Activated CD8-positive, alpha-beta memory T cell treated with anti-CD3 and anti-CD28 coated beads, Interleukin-2, amount 50 U/mL, for 24 hours (primary cell): Measurements from ENCODE around the gene RNF5.
"Not testable (repeated sequence)": the region's sequence is repeated elsewhere in the genome, so short reads cannot be mapped to it uniquely, and the experiment has no call there.

Source experiments
- DNase-seq: peaks from one replicate; pipeline ENCODE4 v3.0.0-alpha.2; 2020; ENCODE audit errors: extremely low read depth

Gene RNF5

DNA sequence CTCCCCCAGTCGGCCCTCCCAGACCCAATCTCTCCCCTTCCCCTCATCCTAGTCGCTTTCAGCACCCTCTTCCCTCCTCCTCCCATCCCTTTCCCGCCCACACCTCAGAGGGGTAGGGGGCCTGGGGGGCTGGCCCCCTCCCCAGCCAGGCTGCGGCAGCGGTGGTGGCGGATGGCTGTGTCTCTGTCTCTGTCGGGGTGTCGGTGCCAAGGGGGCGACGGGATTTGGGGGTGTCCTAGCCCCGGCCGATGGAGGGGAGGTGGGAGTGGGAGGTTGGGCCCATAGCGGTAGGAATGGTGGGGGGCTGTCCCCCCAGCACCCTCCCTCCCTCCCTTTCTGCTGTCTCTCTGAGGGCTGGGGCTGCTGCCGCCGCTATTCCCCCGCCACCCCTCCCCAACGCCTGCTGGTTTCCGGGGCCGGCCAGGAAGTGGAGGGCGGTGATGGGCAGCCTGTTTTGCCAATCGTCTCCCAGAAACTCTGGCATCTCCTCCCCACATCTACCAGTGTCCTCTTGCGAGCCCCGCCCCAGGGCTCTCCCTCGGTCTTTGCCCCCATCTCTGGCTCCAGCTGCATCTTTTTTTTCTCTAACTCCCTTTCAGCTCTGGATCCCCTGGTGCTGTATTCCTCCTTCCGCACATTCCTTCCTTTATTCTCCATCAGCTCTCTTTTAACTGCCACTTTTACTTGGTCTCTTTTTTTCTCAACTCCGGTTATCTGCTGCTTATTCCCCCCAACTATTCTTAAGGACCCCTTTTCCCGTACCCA is 2.3 kb upstream of the RNF5 start, which contains the start of gene AGPAT1:
AGPAT1 (minus strand) TSS at position 374 of the 765 bp plus-strand sequence. CDS start 4,588 bp downstream, outside the sequence.
- DNase-seq: peak; percentile 95

DNA sequence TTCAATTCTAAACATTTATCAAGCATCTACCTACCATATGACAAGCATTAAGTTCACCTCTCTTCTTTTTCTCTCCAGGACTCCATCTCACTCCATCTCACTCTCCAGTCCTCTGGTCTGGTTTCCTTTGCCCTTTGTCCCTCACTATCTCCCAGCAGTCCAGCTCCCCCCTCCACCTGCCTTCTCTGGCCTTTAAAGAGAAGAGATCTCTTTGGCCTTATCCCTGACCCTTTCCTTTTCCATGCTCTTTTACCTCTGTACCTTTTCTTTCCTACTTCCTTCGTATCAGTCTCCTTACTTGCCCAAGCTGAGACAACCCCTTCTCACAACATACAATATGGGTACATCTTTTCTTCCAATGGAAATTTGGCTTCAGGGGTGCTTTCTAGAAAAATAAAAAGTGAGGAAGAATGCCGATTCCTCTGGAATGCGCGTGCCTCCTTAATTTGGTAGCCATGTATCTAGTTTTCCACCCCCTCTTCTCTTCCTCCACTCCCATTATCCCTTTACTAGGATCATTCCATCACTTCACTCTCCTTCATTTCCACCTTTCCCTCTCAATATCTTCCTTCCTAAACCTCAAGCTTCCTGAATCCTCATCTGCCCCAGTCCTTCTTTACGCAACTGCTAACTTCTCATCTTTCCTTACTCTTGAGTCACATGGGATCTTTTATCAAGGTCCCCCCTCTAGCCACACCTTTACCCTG is 1.6 kb upstream of the RNF5 start:
- DNase-seq: no peak

DNA sequence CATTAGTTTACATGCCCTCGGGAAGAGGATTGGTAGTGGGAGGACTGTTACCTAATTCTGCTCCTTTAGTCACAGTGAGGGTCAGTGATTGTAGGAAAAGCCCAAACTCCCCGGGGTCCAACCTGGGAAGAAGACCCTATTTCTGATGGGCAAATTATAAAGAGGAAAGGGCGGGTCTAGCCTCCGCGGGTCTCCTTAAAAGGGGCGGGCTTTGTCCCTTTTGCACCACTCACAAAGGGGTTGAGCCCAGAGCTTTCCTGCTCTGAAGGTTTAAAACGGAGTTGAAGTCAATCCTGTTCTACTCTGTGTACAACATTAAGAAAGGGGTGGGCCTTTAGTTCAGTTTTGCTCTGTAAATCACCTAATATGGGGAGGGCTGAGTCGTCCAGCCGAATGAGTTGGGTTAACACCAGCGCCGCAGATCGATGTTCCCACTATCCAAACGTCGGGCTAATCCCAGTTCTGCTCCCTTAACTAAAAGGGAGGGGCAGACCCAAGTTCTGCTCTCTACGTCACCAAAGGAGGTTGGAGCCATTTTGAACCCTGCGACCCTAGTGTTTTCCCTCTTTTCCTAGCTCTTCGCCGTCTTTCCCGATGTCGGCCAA is 920 bp upstream of the RNF5 start:
- no peak for DNase-seq

DNA sequence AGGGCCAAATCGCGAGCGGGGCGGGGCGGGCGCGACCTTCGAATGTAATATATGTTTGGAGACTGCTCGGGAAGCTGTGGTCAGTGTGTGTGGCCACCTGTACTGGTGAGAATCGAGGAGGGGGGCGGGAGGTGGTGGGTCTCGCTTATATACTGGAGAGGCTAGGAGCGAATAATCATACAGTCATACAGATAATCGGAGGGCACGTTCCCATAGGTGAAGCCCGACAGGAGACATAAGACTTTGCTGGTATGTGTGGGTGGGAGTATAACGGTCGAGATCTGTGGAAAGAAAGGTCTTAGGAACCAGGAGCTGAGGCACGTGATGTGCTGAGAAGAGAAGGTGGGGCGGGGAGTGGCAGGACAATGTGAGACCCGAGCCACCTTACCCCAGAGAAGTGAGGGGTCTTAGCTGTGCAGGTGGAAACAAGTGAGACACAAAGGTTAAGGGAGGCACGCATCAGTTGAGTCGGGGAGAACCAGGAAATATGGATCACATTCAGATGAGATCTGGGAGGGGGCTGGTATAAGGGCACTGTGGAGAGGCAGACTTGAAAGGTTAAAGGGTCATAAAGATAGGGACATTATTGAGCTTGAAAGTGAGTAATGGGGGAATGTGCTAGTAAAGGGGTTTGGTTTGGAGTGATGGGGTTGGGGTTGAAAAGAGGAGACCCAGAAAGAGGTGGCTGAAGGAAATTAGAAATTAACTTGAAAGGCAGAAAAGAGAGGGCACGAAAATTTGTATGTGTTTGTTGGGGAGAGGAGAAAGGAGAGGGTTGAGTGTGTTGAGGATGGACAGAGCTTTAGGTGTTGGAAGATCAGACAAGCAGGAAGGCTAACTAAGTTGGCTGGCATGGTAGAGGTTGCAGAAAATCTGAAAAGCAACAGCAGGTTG is 589 bp downstream of the RNF5 start:
- no peak for DNase-seq

DNA sequence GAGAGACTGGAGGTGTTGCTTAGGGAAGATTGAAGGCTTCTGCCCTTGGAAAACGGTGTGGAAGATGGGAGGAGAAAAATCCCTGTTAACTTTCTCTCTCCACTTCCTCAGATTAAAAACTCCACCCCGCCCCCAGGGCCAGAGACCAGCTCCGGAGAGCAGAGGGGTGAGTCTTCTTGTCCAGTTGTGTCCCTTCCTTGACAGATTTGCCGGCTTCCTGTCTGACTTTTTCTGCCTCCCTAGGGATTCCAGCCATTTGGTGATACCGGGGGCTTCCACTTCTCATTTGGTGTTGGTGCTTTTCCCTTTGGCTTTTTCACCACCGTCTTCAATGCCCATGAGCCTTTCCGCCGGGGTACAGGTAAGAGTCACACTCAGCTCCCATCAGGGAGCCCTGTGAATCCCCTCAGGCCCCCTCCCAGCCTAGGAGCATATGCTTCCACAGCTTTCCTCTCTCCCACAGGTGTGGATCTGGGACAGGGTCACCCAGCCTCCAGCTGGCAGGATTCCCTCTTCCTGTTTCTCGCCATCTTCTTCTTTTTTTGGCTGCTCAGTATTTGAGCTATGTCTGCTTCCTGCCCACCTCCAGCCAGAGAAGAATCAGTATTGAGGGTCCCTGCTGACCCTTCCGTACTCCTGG is 1.7 kb downstream of the RNF5 start:
- no peak for DNase-seq

DNA sequence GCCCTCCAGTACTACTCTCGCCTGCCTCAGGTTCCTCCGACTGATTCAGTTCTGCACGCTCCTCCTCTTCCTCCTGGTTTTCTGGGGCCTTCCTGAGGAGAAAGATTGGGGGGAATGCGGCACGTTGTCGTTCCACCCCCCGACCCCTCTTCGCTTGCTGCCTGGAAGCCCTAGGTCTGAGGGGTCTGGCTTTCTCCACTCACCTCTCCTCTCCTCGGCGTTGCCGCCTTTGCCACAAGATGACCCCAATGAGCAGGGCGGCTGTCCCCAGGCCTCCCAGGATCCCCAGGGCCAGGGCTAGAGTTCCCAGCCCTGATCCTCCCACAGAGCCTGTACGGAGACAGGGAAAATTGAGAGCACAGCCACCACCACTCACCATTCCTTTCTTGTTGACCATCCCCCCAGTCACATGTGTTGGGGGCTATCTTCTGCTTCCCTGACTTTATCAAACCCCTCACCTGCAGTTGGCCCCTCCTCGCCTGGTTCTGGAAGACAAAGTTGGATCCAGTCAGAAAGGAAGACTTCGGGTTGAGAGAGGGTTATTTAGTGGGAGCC is 3.0 kb downstream of the RNF5 start:
- no peak for DNase-seq

DNA sequence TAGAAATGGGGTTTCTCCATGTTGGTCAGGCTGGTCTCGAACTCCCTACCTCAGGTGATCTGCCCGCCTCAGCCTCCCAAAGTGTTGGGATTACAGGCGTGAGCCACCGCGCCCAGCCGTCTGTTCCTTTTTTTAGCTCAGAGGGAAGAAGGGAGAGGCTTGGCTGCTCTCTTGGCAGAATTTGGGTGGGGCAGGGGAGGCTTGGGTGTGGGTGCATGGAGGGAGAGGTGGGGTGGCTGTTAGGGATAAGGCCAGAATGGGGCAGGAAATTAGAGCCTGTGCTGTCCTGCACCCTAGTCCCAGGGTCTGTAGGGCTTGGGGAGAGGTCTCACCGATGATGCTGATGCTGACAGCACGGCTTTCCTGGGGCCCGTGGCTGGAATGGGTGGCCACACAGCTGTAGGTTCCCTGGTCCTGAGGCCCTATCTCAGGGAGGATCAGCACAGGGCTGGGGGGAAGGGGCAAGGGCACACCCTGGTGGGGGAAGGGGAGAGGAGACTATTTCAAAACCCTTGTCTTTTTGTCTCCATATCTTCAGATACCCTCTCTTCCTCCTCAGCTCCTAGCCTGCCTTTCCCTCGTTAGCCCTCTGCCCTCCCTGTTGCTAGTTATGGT is 3.8 kb downstream of the RNF5 start:
- DNase-seq: no peak

DNA sequence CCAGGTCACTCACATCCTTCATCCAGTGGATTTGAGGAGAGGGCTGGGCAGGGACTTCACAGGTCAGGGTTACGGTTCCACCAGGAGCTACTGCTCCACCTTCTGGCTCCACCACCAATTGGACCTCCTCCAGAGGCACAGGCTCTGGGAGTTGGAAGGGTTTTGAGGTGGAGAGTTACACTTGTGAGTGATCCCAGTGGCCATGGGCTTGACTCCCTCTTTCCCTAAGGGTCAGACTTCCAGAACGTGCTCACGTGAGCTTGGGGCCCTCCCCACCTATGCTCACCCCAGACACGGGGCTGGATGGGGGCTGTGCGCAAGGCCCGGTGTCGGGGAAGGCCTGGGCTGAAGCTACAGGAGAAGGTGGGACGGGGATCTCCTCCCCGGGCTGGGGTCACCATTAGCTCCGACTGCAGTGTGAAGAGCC is 4.4 kb downstream of the RNF5 start:
- no peak for DNase-seq

DNA sequence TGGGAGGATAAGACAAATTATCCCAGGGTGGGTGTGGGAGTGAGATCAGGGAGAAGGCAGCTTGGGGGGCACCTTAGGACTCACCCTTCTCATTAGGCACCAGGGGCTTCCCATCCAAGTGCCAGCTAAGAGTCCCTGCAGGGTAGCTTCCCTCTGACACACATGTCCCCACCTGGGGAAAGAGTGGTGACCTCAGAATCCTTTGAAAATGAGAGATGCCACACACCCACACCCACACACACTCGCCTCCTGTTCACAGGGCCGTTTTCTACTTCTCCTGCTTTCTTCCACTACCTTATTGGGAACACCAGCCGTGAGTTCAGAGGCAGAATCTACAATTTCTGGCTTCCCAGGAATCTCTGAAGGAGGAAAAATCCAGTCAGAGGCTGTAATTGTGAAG is 4.8 kb downstream of the RNF5 start:
- DNase-seq: no peak

DNA sequence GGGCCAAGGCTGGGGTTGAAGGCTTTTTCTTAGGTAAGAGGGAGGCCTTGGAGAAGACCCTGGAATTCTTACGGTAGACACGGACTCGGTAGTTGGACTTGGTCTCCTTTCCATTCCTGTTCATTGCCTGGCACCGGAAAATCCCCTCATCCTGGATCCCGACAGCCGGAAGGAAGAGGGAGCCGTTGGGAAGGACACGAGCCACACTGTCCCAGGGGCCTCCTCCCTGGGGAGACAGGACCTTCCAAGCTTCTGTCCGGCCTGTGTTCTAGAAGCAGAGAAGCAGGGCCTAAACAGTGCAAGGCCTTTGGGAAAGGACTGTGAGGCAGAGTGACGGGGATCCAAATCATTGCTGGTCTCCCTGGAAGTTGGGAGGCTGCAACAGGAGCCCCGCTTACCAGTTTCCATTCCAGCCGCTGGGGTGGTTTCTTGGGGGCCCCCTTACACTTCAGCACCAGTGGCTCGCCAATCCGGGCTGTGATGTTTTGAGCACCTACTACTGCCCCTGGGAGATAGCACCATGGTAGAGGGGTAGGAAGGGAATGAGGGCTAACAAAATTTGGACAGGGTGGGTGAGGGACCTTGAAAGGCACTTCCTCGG is 5.4 kb downstream of the RNF5 start:
- no peak for DNase-seq

DNA sequence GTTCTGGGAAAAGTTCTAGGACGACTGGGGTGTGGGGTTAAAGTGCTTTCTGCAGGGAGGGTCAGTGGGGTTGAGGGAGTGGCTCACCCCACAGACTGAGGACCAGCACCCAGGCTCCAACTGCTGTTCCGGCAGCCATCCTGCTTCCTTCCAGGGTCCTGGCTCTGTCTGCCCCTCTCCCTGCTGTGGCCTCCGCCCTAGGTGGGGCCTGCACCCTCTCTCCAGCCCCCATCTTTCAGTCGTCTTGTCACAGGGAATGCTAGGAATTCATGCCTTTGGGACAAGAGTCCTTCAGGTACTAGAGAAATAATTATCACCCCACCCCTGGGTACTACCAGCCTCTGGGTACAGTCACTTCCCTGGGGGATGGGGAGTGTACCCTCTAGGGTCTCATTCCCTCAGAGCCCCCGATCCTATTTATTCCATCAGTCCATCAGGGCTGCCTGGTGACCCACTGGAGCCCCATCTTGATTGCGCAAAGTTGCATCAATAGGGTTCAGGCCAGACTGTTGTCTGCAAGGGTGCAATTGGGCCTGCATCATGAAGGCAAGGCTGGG is 6.0 kb downstream of the RNF5 start, which contains the start of gene AGER:
AGER (minus strand) TSS at position 170 of the 557 bp plus-strand sequence; CDS start at position 139, 31 bp downstream.
- no peak for DNase-seq

DNA sequence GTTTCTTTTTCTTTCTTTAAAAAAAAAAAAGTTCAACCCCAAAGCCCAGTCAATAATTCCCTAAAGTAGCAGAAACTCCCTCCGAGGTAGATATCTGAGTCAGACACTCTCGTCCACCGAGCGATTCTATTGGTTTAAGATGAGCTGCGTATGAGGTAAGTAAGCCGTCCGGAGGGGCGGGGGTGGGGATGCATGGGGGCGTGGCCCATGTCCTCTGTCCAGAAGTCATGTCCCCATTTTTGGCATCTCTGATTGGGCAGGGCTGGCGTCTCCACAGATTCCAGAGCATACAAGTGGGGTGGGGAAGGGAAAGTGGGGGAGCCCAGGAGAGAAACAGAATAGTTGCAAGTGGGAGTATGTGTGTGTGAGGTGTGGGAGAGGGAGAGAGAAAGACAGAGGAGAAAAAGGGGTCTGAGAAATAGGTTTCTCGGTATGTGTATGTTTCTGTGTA is 7.5 kb downstream of the RNF5 start:
- DNase-seq: not testable (repeated sequence)

DNA sequence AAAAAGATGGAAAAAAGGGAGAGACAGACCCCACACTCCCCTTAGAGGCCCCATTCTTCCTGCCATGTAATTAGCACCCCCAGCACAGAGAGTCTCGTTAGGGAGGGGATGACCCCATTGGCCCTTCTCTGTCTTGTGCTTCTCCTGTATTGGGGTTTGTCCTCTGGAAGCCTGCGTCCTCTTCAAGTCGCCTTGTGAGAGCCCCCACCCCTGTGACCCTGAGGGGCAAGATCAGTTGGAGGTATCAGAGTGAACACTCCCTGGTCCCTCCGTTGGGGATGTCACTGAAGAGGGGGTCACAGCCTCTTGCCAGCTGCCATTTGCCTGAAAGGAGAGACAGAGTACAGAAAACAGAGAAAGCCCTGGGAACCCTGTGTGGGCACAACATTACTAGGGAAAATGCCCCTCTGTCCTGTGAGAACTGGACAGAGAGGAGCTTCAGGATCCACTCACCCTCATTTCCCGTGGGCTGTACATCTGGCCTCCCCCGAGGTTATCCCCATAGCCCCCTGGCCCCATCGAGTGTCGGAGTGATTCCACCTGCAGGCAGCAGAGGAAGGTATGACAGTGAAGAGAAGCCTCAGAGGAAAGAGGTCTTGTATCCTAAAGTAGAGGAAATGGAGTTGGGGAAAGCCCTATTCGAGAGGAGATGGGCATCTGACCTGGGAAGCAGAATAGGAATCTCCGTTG is 8.1 kb downstream of the RNF5 start:
- not testable (repeated sequence) for DNase-seq

DNA sequence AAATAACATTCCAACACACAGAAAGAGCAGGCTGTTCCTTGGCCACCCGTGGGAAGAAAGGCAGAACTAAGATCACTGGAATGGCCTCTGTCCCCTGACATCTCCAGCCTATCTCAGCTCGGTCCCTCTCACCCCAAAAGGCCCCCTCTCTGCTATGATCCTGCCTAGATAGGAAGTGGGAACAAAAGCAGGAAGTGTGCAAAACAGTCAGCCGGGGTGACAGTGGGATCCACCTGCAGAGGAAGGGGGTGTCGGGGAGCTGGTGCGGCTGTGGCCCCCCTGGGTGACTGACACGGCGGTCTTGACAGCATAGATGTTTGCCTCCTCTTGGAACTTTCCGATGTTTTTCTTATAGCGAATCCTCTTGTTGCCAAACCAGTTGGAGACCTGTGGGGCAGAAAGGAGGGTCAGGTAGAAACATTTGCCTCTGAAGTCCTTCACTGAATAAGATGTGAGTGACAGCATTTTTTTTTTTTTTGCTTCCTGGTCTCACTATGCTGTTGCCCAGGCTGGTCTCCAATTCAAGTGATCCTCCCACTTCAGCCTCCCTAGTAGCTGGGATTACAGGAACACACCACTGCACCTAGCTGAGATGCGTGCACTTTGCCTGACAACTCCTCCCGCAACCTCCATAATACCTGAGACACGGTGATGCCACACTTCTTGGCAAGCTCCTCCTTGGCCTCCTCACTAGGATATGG is 9.0 kb downstream of the RNF5 start:
- DNase-seq: no peak

DNA sequence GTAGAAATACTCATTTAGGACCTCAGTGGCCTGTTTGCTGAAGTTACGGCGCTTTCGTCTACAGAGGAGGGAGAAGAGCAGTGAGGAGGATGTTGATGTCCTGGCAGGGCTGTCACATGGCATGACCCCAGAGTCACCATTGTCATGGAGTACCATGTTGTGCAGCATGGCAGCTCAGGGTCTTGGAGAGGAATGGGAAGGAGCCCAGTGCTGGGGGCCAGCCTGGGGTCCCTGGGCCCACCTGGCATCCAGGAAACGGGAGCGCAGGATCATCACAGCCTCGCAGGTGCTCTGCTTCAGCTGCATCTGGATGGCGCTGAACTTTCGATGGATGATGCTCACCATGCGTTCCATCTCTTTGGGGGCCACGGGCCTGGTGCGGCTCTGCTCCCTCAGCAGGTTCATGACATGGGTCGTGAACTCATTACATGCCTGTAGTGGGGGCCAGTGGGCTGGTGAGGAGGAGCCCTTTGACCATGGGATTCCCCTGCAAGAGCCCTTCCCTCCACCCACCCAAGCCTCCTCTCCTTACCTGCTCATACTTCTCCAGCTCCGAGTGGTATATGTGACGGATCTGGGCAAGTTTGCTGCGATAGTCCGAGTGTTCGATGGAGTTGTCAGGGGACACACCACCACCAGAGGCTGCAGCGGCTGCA is 9.6 kb downstream of the RNF5 start:
- DNase-seq: not testable (repeated sequence)

DNA sequence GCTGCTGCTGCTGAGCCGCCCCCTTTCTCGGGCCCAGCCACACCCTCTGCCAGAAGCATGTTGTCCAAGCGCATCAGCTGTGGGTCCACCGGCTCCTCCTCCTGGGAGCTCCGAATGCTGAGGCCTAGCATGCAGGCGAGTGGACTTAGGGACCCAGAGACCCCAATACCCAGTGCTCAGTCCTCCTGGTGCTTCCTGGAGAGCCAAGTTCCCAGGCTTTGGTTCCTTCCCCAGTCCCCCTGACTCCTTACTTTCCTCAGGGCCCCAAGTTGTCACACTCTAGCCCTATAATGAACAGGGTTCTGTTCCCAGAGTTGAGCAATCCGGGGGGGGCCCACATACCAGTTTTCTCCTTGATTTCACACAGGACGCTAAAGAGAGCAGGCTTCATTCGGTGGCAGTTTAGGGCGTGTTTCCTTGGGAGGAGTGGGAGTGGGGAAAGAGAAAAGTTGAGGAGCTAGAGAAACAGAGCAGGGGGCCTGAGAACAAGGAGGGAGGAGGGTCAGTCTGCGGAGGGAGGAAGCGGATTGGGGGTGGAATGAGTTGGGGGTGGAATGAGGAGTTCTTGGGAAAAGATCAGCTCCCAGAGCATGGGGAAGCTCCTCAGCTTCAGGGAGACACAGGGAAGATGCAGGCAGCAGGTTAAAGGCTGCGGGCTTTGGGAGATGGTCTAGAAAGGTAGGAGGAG is 10.3 kb downstream of the RNF5 start:
- DNase-seq: no peak

DNA sequence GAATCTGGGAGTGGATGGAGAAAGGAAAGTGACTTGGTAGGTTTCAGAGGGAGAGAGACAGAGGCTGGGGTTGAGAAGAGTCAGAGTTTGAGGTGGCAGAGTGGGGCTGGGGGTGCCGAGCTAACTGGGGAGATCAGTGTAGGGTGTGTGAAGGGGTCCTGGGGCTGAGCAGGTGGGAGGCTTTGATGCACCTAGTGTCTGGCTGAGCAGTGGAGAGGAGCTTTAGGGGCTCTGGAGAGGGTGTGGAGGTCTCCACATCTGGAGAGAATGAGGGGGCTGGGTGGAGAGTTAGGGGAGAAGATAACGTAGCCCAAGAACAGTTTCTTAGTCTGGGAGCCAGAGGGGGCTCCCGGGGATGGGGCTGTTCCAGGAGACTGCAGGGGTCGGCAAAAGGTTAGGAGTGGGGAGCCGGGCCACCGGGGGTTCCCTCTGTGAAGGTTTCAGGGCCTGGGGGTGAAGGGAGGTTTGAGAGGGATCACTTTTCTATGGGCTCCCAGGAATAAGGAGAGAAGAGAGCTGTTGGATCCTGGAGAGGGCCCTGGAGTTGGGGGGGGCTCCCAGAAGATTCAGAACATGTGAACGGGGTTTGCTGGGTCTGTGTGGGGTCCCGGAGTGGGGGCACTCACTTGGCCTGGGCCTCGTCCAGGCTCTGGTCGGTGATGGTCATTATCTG is 11.0 kb downstream of the RNF5 start:
- DNase-seq: no peak
